ENCODE data around the gene NYAP2. TPM values are rescaled to one million over a fixed set of nuclear protein-coding genes. Genes with fewer than 3 reads are reported as not detected.

The NYAP2 gene
- total RNA-seq, 1 experiment from 2014 or later: not detected

GRCh38 chr2:225558399-225559071, 159.0 kb downstream of the NYAP2 start:
- DNase-seq (ENCODE audit: low read depth): no peak

- DNase-seq (ENCODE audit: low read depth): no peak
Observed at GRCh38 chr2:225559072-225559415, 159.5 kb downstream of the NYAP2 start.

- no peak for DNase-seq (ENCODE audit: low read depth)
Observed at GRCh38 chr2:225566798-225567197, 167.3 kb downstream of the NYAP2 start.

GRCh38 chr2:225569995-225570394, 170.5 kb downstream of the NYAP2 start:
- no peak for DNase-seq (ENCODE audit: low read depth)

- DNase-seq (ENCODE audit: low read depth): no peak
Observed at GRCh38 chr2:225573603-225574002, 174.1 kb downstream of the NYAP2 start.

- DNase-seq (ENCODE audit: low read depth): no peak
Observed at GRCh38 chr2:225574582-225575138, 175.2 kb downstream of the NYAP2 start.

- no peak for DNase-seq (ENCODE audit: low read depth)
Observed at GRCh38 chr2:225581135-225581534, 181.6 kb downstream of the NYAP2 start.

- DNase-seq (ENCODE audit: low read depth): no peak
Observed at GRCh38 chr2:225581906-225582305, 182.4 kb downstream of the NYAP2 start.

- no peak for DNase-seq (ENCODE audit: low read depth)
Observed at GRCh38 chr2:225582355-225583116, 183.0 kb downstream of the NYAP2 start.

GRCh38 chr2:225584796-225585195, 185.3 kb downstream of the NYAP2 start:
- no peak for DNase-seq (ENCODE audit: low read depth)

- no peak for DNase-seq (ENCODE audit: low read depth)
Observed at GRCh38 chr2:225590932-225591331, 191.4 kb downstream of the NYAP2 start.

- DNase-seq (ENCODE audit: low read depth): peak; percentile 4
Observed at GRCh38 chr2:225597911-225598310, 198.4 kb downstream of the NYAP2 start.

GRCh38 chr2:225598426-225598825, 198.9 kb downstream of the NYAP2 start:
- no peak for DNase-seq (ENCODE audit: low read depth)

GRCh38 chr2:225598897-225599296, 199.4 kb downstream of the NYAP2 start:
- DNase-seq (ENCODE audit: low read depth): no peak

- DNase-seq (ENCODE audit: low read depth): no peak
Observed at GRCh38 chr2:225599856-225600255, 200.3 kb downstream of the NYAP2 start.

GRCh38 chr2:225600444-225600843, 200.9 kb downstream of the NYAP2 start:
- DNase-seq (ENCODE audit: low read depth): no peak

GRCh38 chr2:225600865-225601264, 201.4 kb downstream of the NYAP2 start:
- DNase-seq (ENCODE audit: low read depth): no peak

- DNase-seq (ENCODE audit: low read depth): no peak
Observed at GRCh38 chr2:225602205-225602604, 202.7 kb downstream of the NYAP2 start.

GRCh38 chr2:225608136-225608535, 208.6 kb downstream of the NYAP2 start:
- DNase-seq (ENCODE audit: low read depth): no peak

GRCh38 chr2:225612636-225613035, 213.1 kb downstream of the NYAP2 start:
- DNase-seq (ENCODE audit: low read depth): no peak

- no peak for DNase-seq (ENCODE audit: low read depth)
Observed at GRCh38 chr2:225614915-225615314, 215.4 kb downstream of the NYAP2 start.

GRCh38 chr2:225615514-225615913, 216.0 kb downstream of the NYAP2 start:
- DNase-seq (ENCODE audit: low read depth): no peak

- DNase-seq (ENCODE audit: low read depth): no peak
Observed at GRCh38 chr2:225616372-225616771, 216.9 kb downstream of the NYAP2 start.

All from RPMI7951 (cell line).